NOMO-1 treated with DMSO at 0.1 percent for 48 hours (cell line): ENCODE data around the gene MGAT3.
"Not testable (repeated sequence)": the region's sequence is repeated elsewhere in the genome, so short reads cannot be mapped to it uniquely, and the experiment has no call there.

ENCODE experiments used
- DNase-seq: peaks from one replicate; lab custom pipeline; 2025; ENCODE audit not compliant: unreplicated experiment; lab: John Stamatoyannopoulos, UW

MGAT3 gene

DNA sequence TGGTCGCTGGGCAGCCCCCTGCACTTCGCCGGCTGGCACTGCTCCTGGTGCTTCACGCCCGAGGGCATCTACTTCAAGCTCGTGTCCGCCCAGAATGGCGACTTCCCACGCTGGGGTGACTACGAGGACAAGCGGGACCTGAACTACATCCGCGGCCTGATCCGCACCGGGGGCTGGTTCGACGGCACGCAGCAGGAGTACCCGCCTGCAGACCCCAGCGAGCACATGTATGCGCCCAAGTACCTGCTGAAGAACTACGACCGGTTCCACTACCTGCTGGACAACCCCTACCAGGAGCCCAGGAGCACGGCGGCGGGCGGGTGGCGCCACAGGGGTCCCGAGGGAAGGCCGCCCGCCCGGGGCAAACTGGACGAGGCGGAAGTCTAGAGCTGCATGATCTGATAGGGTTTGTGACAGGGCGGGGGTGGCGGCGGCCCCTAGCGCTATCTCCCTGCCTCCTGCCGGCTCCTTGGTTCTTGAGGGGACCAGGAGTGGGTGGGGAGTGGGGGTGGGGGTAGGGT is 31.8 kb downstream of the MGAT3 start:
- no peak for DNase-seq

- DNase-seq, result no peak
These were observed 32.6 kb downstream of the MGAT3 start for GRCh38 chr22:39489094-39490068.

DNA sequence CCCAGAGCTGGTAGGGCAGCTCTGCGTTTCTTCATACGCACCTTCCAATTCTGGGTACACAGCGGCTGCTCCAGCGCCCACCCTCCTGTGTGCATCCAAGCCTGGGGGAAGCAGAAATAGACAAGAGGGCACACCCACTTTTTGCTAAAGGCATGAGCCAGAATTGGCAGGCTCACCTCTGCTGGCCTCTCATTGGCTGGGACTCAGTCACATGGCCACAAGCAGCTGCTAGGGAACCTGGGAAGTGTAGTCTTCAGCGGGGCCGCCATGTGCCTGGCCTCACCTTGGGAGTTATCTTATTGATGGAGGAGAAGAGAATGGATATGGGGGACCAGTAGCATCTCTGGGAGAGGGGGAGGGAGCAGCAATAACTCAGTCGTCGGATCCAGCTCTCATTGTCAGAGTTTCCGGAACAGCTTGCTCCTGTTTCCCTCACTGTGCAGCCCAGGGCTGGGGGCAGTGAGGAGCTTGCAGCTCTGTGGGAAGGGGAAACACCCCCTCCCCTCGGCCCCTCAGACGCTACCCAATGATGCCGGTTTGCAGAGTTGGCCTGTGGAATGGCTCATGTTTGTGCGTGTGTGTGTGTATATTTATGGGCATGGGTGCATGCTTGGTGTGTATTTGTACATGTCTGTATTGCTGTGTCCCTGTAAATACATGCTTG is 33.5 kb downstream of the MGAT3 start:
- DNase-seq, result peak; percentile 77

- no peak for DNase-seq
These were observed 34.3 kb downstream of the MGAT3 start for GRCh38 chr22:39490966-39491680.

DNA sequence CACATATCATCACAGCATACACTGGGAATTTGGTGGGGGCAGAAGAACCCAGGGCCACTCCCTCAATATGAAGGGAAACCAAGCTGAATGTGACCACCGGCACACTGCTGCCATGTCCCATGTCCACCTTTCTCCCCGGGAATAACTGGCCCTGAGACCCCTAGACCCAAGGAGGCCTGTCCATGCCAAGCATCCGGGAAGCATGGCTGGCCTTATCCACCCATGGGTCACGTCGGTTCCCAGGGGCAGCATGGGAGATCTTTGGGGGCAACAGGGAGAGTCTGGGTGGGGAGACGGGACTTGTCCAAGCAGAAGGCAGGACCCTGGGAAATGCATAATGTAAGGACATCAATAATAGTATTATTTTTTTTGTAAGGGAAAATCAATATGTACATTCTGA is 34.9 kb downstream of the MGAT3 start:
- DNase-seq, result no peak

DNA sequence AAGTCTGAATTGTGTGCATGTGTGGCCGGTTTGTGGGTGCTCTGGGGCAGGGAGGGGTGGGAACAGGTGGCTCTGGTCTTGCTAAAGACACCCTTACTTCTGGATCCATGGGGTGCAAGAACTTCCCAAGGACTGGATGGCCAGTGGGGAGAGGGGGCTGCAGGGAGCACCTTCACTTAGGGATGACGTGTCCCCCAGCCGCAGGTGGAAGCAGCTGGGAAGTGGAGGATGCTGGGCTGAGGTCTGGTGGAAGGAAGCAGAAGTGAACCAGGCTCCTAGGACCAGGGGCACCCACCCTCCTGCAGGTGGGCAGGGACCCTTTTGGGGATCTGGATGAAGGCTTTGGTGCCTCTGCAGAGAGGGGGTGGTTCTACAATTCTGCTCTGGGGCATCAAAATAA is 35.4 kb downstream of the MGAT3 start:
- no peak for DNase-seq

GRCh38 chr22:39493759-39494158 is 36.9 kb downstream of the MGAT3 start:
- no peak for DNase-seq

DNA sequence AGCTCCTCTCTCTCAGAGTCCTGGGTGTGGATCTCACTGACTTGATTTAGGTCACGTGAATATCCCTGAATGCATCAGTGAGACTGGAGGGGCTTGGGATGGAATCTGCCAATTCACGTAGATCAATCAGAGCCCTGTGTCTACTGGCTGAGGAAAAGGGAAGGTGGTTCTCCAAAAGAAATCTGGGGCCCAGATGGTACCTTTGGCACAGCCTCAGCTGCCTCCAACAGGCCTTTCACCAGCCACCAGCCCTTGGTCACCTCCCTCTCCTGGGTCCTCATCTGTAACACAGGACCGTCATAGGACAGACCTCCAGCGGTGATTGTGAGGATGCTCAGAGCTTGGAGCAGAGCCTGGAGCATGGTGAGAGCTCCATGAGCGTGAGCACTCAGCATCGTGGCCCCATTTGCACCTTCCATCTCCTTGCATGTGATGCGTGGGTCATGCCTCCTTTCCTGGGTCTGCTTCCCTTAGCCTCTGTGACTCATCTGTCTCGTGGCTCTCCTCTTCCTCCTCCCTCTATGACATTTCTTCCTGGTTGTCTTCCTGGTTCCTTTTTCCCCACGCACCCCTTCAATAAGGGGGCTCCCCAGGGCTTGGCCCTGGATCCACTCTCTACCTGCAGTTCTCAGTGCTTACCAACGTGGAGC is 37.8 kb downstream of the MGAT3 start:
- no peak for DNase-seq

DNA sequence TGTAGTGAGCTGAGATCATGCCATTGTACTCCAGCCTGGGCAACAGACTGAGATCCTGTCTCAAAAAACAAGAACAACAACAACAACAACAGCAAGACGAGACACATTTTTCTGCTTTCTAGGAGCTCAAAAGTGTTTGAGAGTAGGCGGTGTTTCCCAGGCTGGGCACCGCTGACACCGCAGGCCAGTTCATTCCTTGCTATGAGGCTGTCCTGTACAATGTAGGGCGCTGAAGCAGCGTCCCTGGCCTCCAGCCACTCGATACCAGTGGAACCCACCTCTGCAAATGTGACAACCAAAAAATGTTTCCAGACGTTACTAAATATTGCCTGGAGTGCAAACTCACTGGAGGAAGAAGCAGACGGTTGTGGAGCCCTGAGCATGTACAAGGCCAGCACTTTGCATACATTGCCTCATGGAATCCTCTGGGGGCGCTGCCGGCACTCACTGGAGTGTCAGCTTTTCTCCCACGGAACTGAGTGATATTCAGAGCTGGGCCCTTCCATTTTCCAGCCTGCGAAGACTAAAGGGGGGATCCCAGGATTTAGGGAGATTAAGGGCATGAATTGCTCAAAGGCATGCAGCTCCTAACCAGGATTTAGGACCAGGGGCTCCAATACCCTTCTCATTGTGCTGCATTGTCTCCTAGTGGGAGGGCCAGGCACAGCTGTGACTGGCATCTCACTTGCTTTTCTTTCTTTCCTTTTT is 39.5 kb downstream of the MGAT3 start:
- peak; percentile 69 for DNase-seq

GRCh38 chr22:39497429-39497828 is 40.6 kb downstream of the MGAT3 start:
- DNase-seq, result no peak

GRCh38 chr22:39498368-39498767 is 41.6 kb downstream of the MGAT3 start:
- DNase-seq, result no peak

- DNase-seq, result no peak
These were observed 42.0 kb downstream of the MGAT3 start for GRCh38 chr22:39498802-39499201.

DNA sequence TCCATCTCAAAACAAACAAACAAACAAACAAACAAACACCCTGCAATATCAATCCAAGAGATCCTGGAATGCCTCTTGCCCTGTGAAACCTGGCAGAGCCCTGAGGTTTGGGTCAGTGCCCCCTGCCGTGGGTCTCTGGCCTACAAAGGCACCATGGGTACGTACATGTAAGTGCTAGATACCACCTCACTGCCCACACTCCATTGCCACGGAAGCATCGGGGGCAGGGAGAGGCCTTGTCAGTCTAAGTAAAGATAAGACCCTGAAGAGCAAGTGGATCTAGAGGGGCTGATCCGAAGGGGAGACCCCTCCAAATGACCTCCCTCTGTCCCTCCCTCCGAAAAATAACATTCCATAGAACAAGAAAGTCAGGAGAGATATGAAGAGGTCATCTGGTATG is 43.3 kb downstream of the MGAT3 start:
- DNase-seq, result no peak

- DNase-seq, result no peak
These were observed 44.9 kb downstream of the MGAT3 start for GRCh38 chr22:39501644-39502108.

DNA sequence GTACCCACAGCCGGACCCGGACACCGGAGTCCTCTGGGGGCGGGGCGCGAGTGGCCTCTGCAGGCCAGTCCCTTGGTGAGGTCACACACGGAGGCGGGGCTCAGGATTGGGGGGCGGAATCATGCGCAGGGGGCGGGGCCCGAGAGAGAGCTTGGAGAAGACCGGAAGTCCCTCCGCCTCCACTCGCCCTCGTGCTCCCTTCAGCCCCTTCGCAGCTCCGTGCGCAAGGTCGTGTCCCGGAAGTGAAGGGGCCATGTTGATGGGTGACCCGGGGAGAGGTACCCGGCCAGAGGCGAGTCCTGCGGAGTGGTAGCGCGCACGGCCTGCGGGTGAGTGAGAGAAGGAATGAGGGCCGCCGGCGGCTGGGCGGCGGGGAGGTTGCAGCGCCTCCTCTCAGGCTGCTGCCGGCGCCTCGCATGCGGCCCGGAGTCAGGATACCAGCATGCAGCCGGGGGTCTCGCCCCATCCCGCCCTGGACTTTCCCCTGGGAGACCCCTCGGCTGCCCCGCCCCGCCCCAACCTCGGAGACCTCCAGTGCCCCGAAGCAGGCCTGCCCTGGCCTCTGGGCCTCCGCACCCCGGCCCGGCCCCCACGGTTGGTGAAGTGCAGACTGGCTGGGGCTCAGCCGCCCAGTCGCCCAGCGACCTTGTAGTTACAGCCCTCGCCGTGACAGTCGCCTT is 45.4 kb downstream of the MGAT3 start, which contains the start of gene MIEF1:
Gene MIEF1 (plus strand): TSS at position 182 of the 680 bp plus-strand sequence. CDS start 9,005 bp downstream, outside the sequence.
- DNase-seq, result peak; percentile 92

DNA sequence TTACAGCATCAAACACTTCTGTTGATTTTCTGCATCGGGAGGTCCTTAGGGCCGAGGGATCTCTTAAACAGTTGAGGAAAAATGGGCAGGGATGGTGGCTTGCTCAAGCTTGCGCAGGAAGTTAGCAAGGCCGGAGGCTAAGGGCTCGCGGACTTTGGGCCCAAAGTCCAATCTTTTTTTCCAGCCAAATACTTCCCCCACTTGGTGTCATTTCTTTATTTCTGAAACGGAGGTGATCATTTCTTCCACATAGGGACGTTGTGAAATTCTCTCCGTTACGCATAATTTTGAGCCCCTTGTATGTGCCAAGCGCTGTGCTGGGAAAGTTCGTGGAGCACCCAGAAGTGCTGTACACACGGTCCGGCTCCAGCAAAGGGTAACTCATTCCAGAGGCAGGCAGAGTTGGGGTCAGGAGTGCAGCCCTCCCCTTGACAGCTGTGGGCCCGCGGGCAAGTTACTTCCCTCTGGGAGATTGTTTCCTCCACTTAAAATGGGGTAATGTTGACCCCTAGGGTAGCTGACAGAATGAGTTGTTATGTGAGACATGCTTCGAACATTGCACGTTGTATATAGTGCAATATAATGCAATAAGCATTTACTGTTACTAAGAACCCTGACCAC is 46.1 kb downstream of the MGAT3 start:
- peak; percentile 54 for DNase-seq

GRCh38 chr22:39503630-39504029 is 46.8 kb downstream of the MGAT3 start:
- DNase-seq, result no peak

- DNase-seq, result no peak
These were observed 47.3 kb downstream of the MGAT3 start for GRCh38 chr22:39504071-39504470.

DNA sequence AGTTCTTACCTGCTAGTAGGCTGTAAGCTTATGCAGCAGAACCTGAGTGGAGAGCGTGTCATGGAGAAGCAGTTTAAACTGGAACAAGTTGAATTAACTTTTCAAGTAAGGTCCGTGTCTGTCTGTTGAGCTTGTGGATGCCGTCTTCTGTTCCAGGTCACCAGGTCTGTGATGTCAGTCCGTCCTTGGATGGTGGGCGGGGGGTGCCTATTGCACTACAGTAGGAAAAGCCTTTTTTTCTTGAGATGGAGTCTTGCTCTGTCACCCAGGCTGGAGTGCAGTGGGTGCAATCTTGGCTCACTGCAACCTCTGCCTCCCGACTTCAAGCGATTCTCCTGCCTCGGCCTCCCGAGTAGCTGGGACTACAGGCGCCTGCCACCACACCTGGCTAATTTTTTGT is 50.2 kb downstream of the MGAT3 start:
- DNase-seq, result not testable (repeated sequence)
